Fibroblast of mammary gland (primary cell): Measurements from ENCODE around the gene MICAL2.

ENCODE experiments used
- DNase-seq: peaks from one replicate; pipeline ENCODE4 v3.0.0-alpha.2; 2010; ENCODE audit warnings: low read depth
- H3K4me3 ChIP-seq: 2 replicates; pipeline ENCODE4 v1.5.1; 2011; ENCODE audit warnings: low read depth, mild to moderate bottlenecking, low read length, moderate library complexity; ENCODE audit not compliant: control insufficient read depth
- TF ChIP-seq, protein P1 (sequence below): conservative IDR thresholded peaks from 2 replicates; pipeline ENCODE4 v1.5.1; 2011; ENCODE audit warnings: low read depth, low read length, inconsistent platforms; ENCODE audit not compliant: control insufficient read depth, insufficient read depth

MICAL2 gene

DNA sequence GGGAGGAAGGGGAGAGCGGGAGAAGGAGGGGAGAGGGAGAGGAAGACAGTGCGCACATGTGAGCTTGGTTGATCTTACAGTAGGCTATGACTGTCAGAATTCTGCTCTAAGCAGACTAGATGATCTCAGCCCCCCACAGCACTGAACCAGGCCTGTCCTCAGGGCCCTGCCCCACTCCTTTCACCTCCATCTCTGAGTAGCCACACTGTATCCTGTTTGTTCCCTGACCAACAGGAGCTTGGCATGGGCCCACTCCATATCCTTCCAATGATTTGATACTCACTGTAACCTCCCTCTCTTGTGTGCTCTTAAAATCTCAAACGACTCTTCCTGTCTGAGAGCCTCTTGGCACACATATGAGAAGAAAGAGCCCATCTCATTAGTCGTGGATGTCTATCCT lies 180.9 kb downstream of the MICAL2 start:
- TF ChIP-seq, protein P1, sequence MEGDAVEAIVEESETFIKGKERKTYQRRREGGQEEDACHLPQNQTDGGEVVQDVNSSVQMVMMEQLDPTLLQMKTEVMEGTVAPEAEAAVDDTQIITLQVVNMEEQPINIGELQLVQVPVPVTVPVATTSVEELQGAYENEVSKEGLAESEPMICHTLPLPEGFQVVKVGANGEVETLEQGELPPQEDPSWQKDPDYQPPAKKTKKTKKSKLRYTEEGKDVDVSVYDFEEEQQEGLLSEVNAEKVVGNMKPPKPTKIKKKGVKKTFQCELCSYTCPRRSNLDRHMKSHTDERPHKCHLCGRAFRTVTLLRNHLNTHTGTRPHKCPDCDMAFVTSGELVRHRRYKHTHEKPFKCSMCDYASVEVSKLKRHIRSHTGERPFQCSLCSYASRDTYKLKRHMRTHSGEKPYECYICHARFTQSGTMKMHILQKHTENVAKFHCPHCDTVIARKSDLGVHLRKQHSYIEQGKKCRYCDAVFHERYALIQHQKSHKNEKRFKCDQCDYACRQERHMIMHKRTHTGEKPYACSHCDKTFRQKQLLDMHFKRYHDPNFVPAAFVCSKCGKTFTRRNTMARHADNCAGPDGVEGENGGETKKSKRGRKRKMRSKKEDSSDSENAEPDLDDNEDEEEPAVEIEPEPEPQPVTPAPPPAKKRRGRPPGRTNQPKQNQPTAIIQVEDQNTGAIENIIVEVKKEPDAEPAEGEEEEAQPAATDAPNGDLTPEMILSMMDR = no peak
- DNase-seq = no peak
- no peak overlapping the region for H3K4me3 ChIP-seq

DNA sequence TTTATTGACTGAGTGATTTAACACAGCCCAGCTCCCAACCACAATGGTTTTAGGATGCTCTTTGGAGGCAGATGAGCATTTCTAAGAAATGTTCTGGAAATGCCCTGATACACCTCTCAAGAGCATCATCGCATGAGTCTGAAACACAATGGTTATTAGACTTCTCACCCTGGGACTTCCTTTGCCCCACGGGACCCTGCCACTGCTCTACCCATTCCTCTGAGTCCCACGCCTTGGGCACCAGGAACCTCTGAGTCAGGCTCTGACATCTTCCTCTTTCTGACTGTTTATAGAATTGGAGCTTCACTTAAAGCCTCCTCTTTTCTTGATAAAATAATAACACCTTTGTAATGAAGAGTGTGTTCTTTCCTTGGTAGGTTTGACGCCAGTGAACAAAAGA lies 181.4 kb downstream of the MICAL2 start:
- DNase-seq = no peak
- H3K4me3 ChIP-seq = no peak overlapping the region
- TF ChIP-seq, protein P1 = no peak

DNA sequence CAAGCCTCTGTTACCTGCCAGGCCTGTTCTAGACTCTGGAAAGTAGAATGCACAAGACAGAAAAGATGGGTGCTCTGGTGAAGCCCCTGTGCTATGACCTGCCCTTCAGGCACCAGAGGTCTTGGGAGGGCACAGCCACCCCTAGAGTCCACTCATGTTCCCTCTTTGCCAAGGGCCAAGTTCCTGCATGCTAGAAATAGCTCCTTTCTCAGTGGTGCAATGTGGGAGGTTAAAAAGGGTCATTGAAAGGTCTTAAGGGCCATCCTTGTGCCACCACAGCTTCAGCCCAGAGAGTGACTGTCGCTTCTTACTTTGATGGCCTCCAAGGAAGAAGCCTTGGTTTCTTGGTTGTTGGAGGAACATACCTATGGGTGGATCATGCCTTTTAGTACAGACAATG lies 182.4 kb downstream of the MICAL2 start:
- TF ChIP-seq, protein P1 = no peak
- H3K4me3 ChIP-seq = no peak overlapping the region
- DNase-seq = no peak

DNA sequence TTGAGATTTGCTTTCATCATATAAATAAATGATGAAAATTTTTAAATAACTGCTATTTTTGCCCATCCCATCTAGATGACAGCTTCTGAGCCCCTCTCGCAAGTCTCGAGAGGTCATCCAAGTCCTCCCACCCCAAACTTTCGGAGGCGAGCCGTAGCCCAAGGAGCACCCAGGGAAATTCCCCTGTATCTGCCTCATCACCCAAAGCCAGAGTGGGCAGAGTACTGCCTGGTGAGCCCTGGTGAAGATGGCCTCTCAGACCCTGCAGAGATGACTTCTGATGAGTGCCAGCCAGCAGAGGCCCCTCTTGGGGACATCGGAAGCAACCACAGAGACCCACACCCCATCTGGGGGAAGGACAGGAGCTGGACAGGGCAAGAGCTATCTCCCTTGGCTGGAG lies 183.1 kb downstream of the MICAL2 start:
- no peak for DNase-seq
- TF ChIP-seq, protein P1 = no peak
- no peak overlapping the region for H3K4me3 ChIP-seq

DNA sequence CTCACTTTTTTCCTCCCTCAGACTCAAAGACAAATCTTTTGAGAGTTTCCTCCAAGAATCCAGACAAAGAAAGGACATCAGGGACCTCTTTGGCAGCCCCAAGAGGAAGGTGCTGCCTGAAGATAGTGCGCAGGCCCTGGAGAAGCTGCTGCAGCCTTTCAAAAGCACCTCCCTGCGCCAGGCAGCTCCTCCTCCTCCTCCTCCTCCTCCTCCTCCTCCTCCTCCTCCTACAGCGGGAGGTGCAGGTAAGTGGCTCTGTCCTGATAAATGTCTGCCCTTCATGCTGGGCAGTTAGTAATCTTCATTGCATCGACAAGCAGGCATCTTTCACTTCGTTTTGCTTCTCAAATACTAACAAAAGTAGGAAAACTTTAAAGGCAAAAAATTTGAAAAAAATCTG lies 184.2 kb downstream of the MICAL2 start:
- no peak for DNase-seq
- H3K4me3 ChIP-seq = no peak overlapping the region
- TF ChIP-seq, protein P1 = no peak

DNA sequence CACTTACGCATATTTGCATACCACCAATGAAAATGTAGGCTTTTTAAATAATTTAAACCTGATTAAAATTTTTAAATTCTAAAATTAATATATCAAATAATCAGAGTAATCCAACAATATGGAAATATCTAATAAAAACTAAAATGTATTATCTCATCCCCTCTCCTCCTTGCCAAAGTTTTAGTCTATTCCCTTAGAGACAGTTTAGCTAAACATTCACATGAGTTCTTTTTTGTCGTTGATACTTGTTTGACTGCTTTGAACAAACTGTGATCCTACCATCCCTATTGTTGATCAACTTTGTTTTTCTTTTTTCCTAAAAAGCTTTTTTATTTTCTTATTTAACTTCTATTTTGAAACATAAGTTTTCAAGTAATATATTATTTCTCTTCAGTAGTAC lies 185.6 kb downstream of the MICAL2 start:
- no peak for DNase-seq
- TF ChIP-seq, protein P1 = no peak

DNA sequence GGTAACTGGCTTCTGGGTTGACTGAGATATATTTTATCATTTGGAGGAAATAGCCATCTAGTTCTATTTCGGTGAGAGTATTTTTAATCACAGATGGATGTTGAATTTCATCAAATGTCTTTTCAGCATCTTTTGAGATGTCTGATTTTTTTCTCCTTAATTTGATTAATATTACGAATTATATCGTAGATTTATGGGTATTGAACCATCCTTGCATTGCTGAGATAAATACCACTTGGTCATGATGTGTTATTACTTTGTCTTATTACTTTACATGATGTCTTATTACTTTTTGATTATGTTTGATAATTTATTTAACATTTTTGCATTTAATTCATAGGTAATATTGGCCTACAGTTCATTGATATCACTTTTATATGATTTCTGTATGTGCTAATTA lies 188.2 kb downstream of the MICAL2 start:
- DNase-seq = no peak
- no peak overlapping the region for H3K4me3 ChIP-seq
- TF ChIP-seq, protein P1 = no peak

More for the DNA sequence above, 185.6 kb downstream of the MICAL2 start:
- H3K4me3 ChIP-seq = no peak overlapping the region
